H1 (cell line): ENCODE results near the gene L3MBTL4. TPM values are rescaled to one million over a fixed set of nuclear protein-coding genes. Genes with fewer than 3 reads are reported as not detected.

Experiments
- CTCF ChIA-PET: fragments of 300-600 bp; sonication (Branson Sonifier 250); formaldehyde crosslinking; loops from one replicate; lab custom pipeline; 2021; ENCODE audit not compliant: partially characterized antibody; lab: Charles Lee
- POLR2A ChIA-PET: fragments of 300-600 bp; sonication (Branson Sonifier 250); formaldehyde crosslinking; loops from one replicate; lab custom pipeline; 2021; ENCODE audit warnings: inconsistent platforms; ENCODE audit not compliant: partially characterized antibody; lab: Charles Lee
- DNase-seq, 2 experiments: peaks; one replicate each; pipeline versions ENCODE4 v3.0.0 to v3.0.0-alpha.2; 2010 to 2022; ENCODE audit warnings: low spot score in 2 of 2, low read depth in 1 of 2, mixed read lengths in 1 of 2
- FAIRE-seq: peaks from 2 replicates; lab custom pipeline; 2011; peaks lifted over from hg19 to GRCh38; lab: Jason Lieb, UNC
- H2AFZ ChIP-seq: 2 replicates; pipeline ENCODE4 v1.8.1; 2012; ENCODE audit warnings: low read length, inconsistent platforms
- H2AK5ac ChIP-seq: 2 replicates; pipeline ENCODE4 v1.6.1; 2013; ENCODE audit warnings: low read depth, low read length
- H2BK120ac ChIP-seq: replicated peaks from 2 replicates; pipeline ENCODE3; 2013; ENCODE audit warnings: low read depth, low read length, inconsistent platforms
- H2BK12ac ChIP-seq: 2 replicates; pipeline ENCODE4 v1.6.1; 2013; ENCODE audit warnings: low read depth, low read length
- H2BK15ac ChIP-seq: 2 replicates; pipeline ENCODE4 v1.6.1; 2013; ENCODE audit warnings: low read length
- H2BK20ac ChIP-seq: 2 replicates; pipeline ENCODE4 v1.6.1; 2013; ENCODE audit warnings: low read length
- H2BK5ac ChIP-seq: 2 replicates; pipeline ENCODE4 v1.6.1; 2013; ENCODE audit warnings: low read depth, low read length
- H3K14ac ChIP-seq: 2 replicates; pipeline ENCODE4 v1.6.1; 2013; ENCODE audit warnings: inconsistent platforms; ENCODE audit not compliant: insufficient read length
- H3K18ac ChIP-seq: 2 replicates; pipeline ENCODE4 v1.6.1; 2013; ENCODE audit warnings: low read length; ENCODE audit errors: extremely low read depth
- H3K23ac ChIP-seq: 2 replicates; pipeline ENCODE4 v1.6.1; 2013; ENCODE audit warnings: inconsistent platforms; ENCODE audit not compliant: insufficient read length
- H3K23me2 ChIP-seq: 2 replicates; pipeline ENCODE4 v1.6.1; 2013; ENCODE audit warnings: low read depth, low read length
- H3K27ac ChIP-seq: 2 replicates; pipeline ENCODE4 v1.6.1; 2011; ENCODE audit warnings: low read depth, low read length, inconsistent platforms
- H3K27me3 ChIP-seq, 4 experiments: replicated peaks in 1 of 4; 1 replicate in 1 of 4; 2 replicates in 3 of 4; pipeline versions ENCODE4 v1.6.1 to v1.8.1; 2011 to 2013; ENCODE audit warnings: low read length in 3 of 4, mild to moderate bottlenecking in 3 of 4, inconsistent platforms in 2 of 4, mixed read lengths in 2 of 4, moderate library complexity in 1 of 4; ENCODE audit not compliant: control insufficient read depth in 3 of 4, insufficient read depth in 3 of 4; ENCODE audit errors: extremely low read depth in 1 of 4
- H3K36me3 ChIP-seq, 4 experiments: 2 replicates each; pipeline versions ENCODE4 v1.6.1 to v1.8.1; 2011 to 2013; ENCODE audit warnings: mild to moderate bottlenecking in 4 of 4, low read length in 3 of 4, moderate library complexity in 2 of 4, control low read depth in 1 of 4, inconsistent platforms in 1 of 4; ENCODE audit not compliant: insufficient read depth in 4 of 4, control insufficient read depth in 2 of 4
- H3K4ac ChIP-seq: replicated peaks from 2 replicates; pipeline ENCODE3; 2013; ENCODE audit warnings: low read length, low read depth, mixed read lengths, inconsistent platforms; ENCODE audit not compliant: insufficient read length
- H3K4me1 ChIP-seq, 4 experiments: replicated peaks in 1 of 4; 1 replicate in 1 of 4; 2 replicates in 3 of 4; pipeline versions ENCODE4 v1.6.1 to v1.8.1; 2011 to 2013; ENCODE audit warnings: low read length in 3 of 4, inconsistent platforms in 2 of 4, mixed read lengths in 1 of 4; ENCODE audit not compliant: insufficient read depth in 4 of 4, control insufficient read depth in 3 of 4
- H3K4me2 ChIP-seq, 2 experiments: 2 replicates each; pipeline versions ENCODE4 v1.6.1 to v1.8.1; 2011 to 2013; ENCODE audit warnings: low read depth in 2 of 2, low read length in 2 of 2, control low read depth in 1 of 2, inconsistent platforms in 1 of 2, mild to moderate bottlenecking in 1 of 2; ENCODE audit not compliant: insufficient read depth in 1 of 2
- H3K4me3 ChIP-seq, 4 experiments: fragments of 200-600, 300-600 bp in 1 of 4; sonication (generic), shearing (Covaris generic), sonication (Bioruptor Twin) in 1 of 4; 2 replicates each; pipeline versions ENCODE4 v1.5.1 to v1.8.1; 2011 to 2016; ENCODE audit warnings: low read length in 4 of 4, low read depth in 3 of 4, control low read depth in 2 of 4, inconsistent platforms in 2 of 4, mild to moderate bottlenecking in 2 of 4, mixed read lengths in 1 of 4, moderate library complexity in 1 of 4; ENCODE audit not compliant: insufficient read depth in 2 of 4; ENCODE audit errors: extremely low read depth in 1 of 4
- H3K56ac ChIP-seq: replicated peaks from 2 replicates; pipeline ENCODE3; 2013; ENCODE audit warnings: low read depth, mild to moderate bottlenecking, mixed read lengths, low read length, inconsistent platforms; ENCODE audit not compliant: insufficient read length
- H3K79me1 ChIP-seq: 2 replicates; pipeline ENCODE4 v1.6.1; 2013; ENCODE audit warnings: low read depth, low read length, control low read depth
- H3K79me2 ChIP-seq, 2 experiments: 2 replicates each; pipeline versions ENCODE4 v1.6.1 to v1.8.1; 2012 to 2013; ENCODE audit warnings: low read length in 2 of 2, mild to moderate bottlenecking in 2 of 2, inconsistent platforms in 1 of 2; ENCODE audit not compliant: insufficient read depth in 2 of 2, control insufficient read depth in 1 of 2
- H3K9ac ChIP-seq, 4 experiments: replicated peaks in 1 of 4; 1 replicate in 1 of 4; 2 replicates in 3 of 4; pipeline versions ENCODE4 v1.6.1 to v1.8.1; 2011 to 2013; ENCODE audit warnings: low read depth in 3 of 4, low read length in 3 of 4, control low read depth in 2 of 4, mild to moderate bottlenecking in 2 of 4, moderate library complexity in 2 of 4, inconsistent platforms in 1 of 4; ENCODE audit errors: extremely low read depth in 1 of 4
- H3K9me3 ChIP-seq, 2 experiments: 2 replicates each; pipeline versions ENCODE4 v1.6.1 to v1.8.1; 2012 to 2013; ENCODE audit warnings: mild to moderate bottlenecking in 2 of 2, moderate library complexity in 2 of 2, control low read depth in 1 of 2, inconsistent platforms in 1 of 2, low read depth in 1 of 2, low read length in 1 of 2, mixed read lengths in 1 of 2; ENCODE audit not compliant: insufficient read depth in 2 of 2
- H4K20me1 ChIP-seq, 2 experiments: replicated peaks in 1 of 2; 2 replicates each; pipeline versions ENCODE3 to v1.8.1; 2011 to 2013; ENCODE audit warnings: inconsistent platforms in 2 of 2, low read length in 2 of 2, mild to moderate bottlenecking in 1 of 2; ENCODE audit not compliant: insufficient read depth in 2 of 2, control insufficient read depth in 1 of 2
- H4K5ac ChIP-seq: 2 replicates; pipeline ENCODE4 v1.6.1; 2013; ENCODE audit warnings: low read length, low read depth, mixed read lengths, inconsistent platforms; ENCODE audit not compliant: insufficient read length
- H4K8ac ChIP-seq: 2 replicates; pipeline ENCODE4 v1.8.0; 2013; ENCODE audit warnings: mild to moderate bottlenecking, moderate library complexity, low read length, inconsistent platforms; ENCODE audit not compliant: insufficient read depth; ENCODE audit errors: extremely low read depth
- H4K91ac ChIP-seq: replicated peaks from 2 replicates; pipeline ENCODE3; 2013; ENCODE audit warnings: low read length, mixed read lengths, inconsistent platforms; ENCODE audit not compliant: insufficient read length
- CEBPB ChIP-seq: IDR thresholded peaks from 2 replicates; pipeline ENCODE4 v1.6.1; 2012; ENCODE audit warnings: low read depth, low read length
- RAD21 ChIP-seq, 2 experiments: IDR thresholded peaks in 1 of 2; conservative IDR thresholded peaks in 1 of 2; 2 replicates each; pipeline ENCODE4 v1.6.1; 2011; ENCODE audit warnings: low read depth in 2 of 2, low read length in 2 of 2, improper control_type of control experiment in 1 of 2, inconsistent platforms in 1 of 2, mild to moderate bottlenecking in 1 of 2, moderate library complexity in 1 of 2
- WGBS, 2 experiments: shearing (Covaris generic) in 1 of 2; methylation state at CpG; one replicate each; pipeline versions ENCODE4 v1.1.6 to v1.1.7; 2013 to 2015; ENCODE audit warnings: low lambda C conversion rate in 2 of 2, mixed read lengths in 2 of 2, inconsistent platforms in 1 of 2, low coverage in 1 of 2, missing lambda C conversion rate in 1 of 2; ENCODE audit not compliant: insufficient replicate concordance in 2 of 2, insufficient coverage in 1 of 2, insufficient read length in 1 of 2; ENCODE audit errors: extremely low coverage in 1 of 2, missing lambda C conversion rate in 1 of 2; 5-methylcytosine and 5-hydroxymethylcytosine counted together
- polyA plus RNA-seq, 7 experiments: library from polyadenylated mRNA; depleted of rRNA in 3 of 7; stranded (reverse) in 5 of 7; unstranded in 2 of 7; fragments of >200 nt in 5 of 7; fragments of 200-250 nt in 2 of 7; gene quantifications; 1 replicate in 5 of 7; 2 replicates in 1 of 7; 4 replicates in 1 of 7; pipeline versions ENCODE4 v1.2.1 to v1.2.3, GENCODE V29; 2011 to 2013; ENCODE audit warnings: missing spikeins in 2 of 7, mixed read lengths in 2 of 7
- total RNA-seq: library from RNA; stranded (reverse); fragmentation: NEBNext Ultra II Directional; extraction: Animal tissue kit (Norgen Biotek cat#: 25700); gene quantifications from 2 replicates; pipeline ENCODE4 v1.2.1, GENCODE V29; 2021

Gene L3MBTL4
- total and polyA plus RNA-seq, 2 of the 8 experiments (the other 6 are each of a cell fraction or from before 2014, with no cell fraction given): 1.0 to 2.1 TPM

DNA sequence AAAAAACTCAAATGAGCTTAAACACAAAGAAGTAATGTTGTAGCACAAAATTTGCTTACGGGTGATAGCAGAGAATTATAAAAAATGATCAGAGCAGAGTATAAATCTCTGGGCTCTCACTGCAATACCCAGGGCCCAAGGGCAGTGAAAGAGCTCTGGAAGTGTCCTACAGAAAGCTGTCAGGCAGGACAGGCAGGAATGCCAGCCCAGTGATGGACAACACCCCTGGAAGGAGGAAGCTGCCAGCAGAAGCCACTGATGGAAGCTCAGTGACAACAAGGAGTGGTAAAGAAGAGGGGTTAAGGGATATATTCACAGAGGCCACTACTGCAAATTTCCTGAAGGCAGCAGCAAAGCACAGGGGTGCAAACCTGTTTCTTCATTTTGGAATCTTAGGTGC is 214.9 kb downstream of the L3MBTL4 start:
- POLR2A ChIA-PET: no interaction called here
- no peak overlapping the region for H2AFZ ChIP-seq
- H3K9me3 ChIP-seq: no peaks in the 10 kb centered on the region
- H3K4me1 ChIP-seq: no peaks in the 10 kb centered on the region
- H3K36me3 ChIP-seq: no peaks in the 10 kb centered on the region
- FAIRE-seq (no peak), DNase-seq (no peak)
- H3K4me3 ChIP-seq: no peak overlapping the region
- no peak overlapping the region for H2AK5ac ChIP-seq
- no peak overlapping the region for H2BK5ac ChIP-seq
- no peak overlapping the region for H3K4ac ChIP-seq
- no peak overlapping the region for H4K5ac ChIP-seq
- no peaks in the 10 kb centered on the region for H4K20me1 ChIP-seq
- H3K79me2 ChIP-seq: no peaks in the 10 kb centered on the region
- no peak overlapping the region for H3K27ac ChIP-seq
- no peaks in the 10 kb centered on the region; the same call in 1 of the 2 replicates for H3K23me2 ChIP-seq
- H3K4me2 ChIP-seq: no peak overlapping the region
- no peak overlapping the region for H2BK20ac ChIP-seq
- H3K27me3 ChIP-seq: no peaks in the 10 kb centered on the region; a peak in 1 of 7 replicates
- no peak overlapping the region for H3K56ac ChIP-seq
- peak in 1 of 2 experiments; percentile 24; a peak in 1 of 4 replicates for TF ChIP-seq RAD21 (IDR thresholded peaks at IDR 0.05 in 1 of 2, conservative IDR thresholded peaks at IDR 0.05 in 1 of 2; ENCODE audit: low read depth in 2 of 2, low read length in 2 of 2)
- TF ChIP-seq CEBPB: no peak
- H2BK12ac ChIP-seq: no peak overlapping the region
- no peaks in the 10 kb centered on the region for H3K79me1 ChIP-seq
- 94% methylated on average over 1 of the region's 1 CpG; no CpG with 5 or more reads in 1 of the 2 experiments for WGBS, 2 experiments
- CTCF ChIA-PET: interaction anchor here (0.7 to 3.4 kb wide), 8 partner anchors 8 to 686 kb away, joined by 3 to 12 read pairs (median 3); no protein-coding TSS in a partner anchor
- no peak overlapping the region for H2BK15ac ChIP-seq
- H3K18ac ChIP-seq: no peak overlapping the region
- H3K23ac ChIP-seq: no peak overlapping the region
- no peak overlapping the region for H3K14ac ChIP-seq
- H4K8ac ChIP-seq: no peak overlapping the region
- H4K91ac ChIP-seq: no peak overlapping the region
- no peak overlapping the region for H2BK120ac ChIP-seq
- H3K9ac ChIP-seq: no peak overlapping the region
